Fibroblast of pulmonary artery (primary cell): ENCODE results near the gene MYO5B.

Experiments
- DNase-seq: peaks from one replicate; pipeline ENCODE4 v3.0.0-alpha.2; 2010; ENCODE audit warnings: low read depth
- H3K4me3 ChIP-seq: replicated peaks from 2 replicates; pipeline ENCODE4 v1.5.1; 2011; ENCODE audit warnings: low read depth, mild to moderate bottlenecking, control low read depth, low read length, moderate library complexity
- TF ChIP-seq, protein P1 (sequence below): IDR thresholded peaks from 2 replicates; pipeline ENCODE4 v1.5.1; 2011; ENCODE audit warnings: mild to moderate bottlenecking, control low read depth, low read length, inconsistent platforms; ENCODE audit errors: missing control alignments

Gene MYO5B

DNA sequence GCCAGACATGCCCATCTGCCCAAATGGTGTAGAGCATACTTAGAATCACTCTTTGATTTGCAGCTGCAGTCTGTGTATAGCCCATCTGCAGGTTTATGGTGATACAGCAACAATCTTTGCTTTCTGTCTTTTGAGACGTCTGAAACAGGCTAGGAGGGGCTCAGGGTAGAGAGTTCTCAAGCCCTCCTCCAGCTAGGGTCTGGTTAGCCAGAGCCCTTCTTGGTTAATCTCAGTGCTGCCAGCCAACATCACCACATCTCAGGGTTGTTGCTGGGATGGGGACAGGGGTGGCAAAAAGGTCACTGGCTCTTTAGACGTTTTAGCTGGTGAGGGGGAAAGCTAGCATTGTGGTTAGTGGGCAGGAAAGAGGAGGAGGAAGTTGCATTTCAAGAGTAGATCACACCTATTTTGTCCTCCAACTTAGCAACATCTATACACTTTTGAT lies 245.0 kb downstream of the MYO5B start:
- DNase-seq: no peak
- TF ChIP-seq, protein P1, sequence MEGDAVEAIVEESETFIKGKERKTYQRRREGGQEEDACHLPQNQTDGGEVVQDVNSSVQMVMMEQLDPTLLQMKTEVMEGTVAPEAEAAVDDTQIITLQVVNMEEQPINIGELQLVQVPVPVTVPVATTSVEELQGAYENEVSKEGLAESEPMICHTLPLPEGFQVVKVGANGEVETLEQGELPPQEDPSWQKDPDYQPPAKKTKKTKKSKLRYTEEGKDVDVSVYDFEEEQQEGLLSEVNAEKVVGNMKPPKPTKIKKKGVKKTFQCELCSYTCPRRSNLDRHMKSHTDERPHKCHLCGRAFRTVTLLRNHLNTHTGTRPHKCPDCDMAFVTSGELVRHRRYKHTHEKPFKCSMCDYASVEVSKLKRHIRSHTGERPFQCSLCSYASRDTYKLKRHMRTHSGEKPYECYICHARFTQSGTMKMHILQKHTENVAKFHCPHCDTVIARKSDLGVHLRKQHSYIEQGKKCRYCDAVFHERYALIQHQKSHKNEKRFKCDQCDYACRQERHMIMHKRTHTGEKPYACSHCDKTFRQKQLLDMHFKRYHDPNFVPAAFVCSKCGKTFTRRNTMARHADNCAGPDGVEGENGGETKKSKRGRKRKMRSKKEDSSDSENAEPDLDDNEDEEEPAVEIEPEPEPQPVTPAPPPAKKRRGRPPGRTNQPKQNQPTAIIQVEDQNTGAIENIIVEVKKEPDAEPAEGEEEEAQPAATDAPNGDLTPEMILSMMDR: no peak
- no peak overlapping the region for H3K4me3 ChIP-seq

- TF ChIP-seq, protein P1: no peak
- DNase-seq: no peak
- H3K4me3 ChIP-seq: no peak overlapping the region
Measured at GRCh38 chr18:49948975-49949374, 246.0 kb downstream of the MYO5B start.

DNA sequence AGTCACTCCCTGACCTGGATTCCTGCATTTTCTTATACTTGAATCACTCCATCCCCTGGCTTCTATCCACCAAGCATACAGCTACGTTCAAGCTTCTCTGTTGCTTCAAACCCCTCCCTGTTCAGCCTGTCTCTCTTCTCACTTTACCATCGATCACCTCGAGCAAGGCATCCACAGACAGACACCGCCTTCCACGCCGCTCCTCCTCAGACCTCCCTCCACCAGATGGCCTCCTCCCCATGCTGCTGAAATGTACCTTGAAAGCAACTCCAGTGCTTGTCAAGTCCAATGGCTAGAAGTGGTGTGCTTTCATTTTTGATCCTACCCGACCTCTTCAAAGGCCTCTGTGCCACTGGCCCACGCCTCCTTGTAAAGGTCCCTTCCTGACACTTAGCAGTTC lies 250.3 kb downstream of the MYO5B start:
- no peak overlapping the region for H3K4me3 ChIP-seq
- TF ChIP-seq, protein P1: no peak
- DNase-seq: peak; percentile 2

DNA sequence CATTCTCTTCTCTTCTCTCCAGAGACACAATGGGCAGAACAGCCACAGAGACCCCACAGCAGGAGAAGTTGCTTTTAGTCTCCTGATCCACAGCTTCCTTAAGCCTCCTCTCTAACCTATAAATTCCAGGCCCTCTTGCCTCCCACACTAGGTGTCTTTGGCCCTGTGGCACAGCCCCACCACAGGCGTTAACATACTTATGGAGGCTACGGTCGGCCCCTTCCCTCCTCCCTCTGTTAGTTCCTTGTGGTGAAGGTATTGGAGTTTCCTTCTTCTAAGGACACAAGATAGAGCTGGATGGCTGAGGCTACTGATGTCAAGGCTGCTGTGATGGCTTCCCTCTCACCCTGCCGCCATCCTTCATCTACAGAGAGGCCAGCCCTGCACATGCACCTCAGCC lies 258.1 kb downstream of the MYO5B start:
- TF ChIP-seq, protein P1: no peak
- no peak for DNase-seq

GRCh38 chr18:49935215-49935614 lies 259.7 kb downstream of the MYO5B start:
- H3K4me3 ChIP-seq: no peak overlapping the region
- TF ChIP-seq, protein P1: no peak
- DNase-seq: no peak

More for the DNA sequence above, 258.1 kb downstream of the MYO5B start:
- no peak overlapping the region for H3K4me3 ChIP-seq

- no peak overlapping the region for H3K4me3 ChIP-seq
- TF ChIP-seq, protein P1: no peak
- no peak for DNase-seq
Measured at GRCh38 chr18:49934457-49934856, 260.5 kb downstream of the MYO5B start.

- TF ChIP-seq, protein P1: no peak
- no peak overlapping the region for H3K4me3 ChIP-seq
- DNase-seq: peak; percentile 4
Measured at GRCh38 chr18:49933530-49934128, 261.3 kb downstream of the MYO5B start.
